ENCODE data around the gene KIAA1549. TPM values are rescaled to one million over a fixed set of nuclear protein-coding genes. Genes with fewer than 3 reads are reported as not detected.

The KIAA1549 gene
- total and polyA plus RNA-seq, 2 of the 8 experiments (the other 6 are each of a cell fraction or from before 2014, with no cell fraction given) = 6.5 to 17.3 TPM

DNA sequence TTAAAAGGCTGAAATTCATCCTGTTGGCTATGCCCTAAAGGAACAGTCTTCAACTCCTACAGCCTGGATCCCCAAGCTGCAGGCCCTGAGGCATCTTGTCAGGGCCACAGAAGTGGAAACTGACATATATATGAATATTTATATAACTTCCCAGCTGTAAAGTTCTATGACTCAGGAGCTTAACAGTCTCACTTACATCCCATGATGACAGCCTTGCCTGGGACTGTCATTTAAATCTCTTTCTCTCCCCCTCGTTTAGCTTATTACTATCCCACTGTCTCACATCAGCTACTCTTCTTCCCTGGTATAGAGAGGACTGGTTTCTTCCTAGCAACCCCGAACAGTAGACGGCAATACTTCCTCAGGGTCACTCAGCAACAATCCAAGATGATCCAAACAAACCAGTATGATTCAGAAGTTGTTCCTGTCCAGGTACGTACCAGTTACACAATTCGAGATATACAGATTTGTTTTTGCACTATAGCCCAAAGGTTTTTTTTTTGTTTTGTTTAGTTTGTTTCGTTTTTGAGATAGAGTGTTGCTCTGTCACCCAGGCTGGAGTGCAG is 22.7 kb downstream of the KIAA1549 start:
- no peak overlapping the region for H3K4me2 ChIP-seq (ENCODE audit: insufficient read depth in 1 of 2, low read depth in 2 of 2, low read length in 2 of 2)
- no peak overlapping the region for H2BK20ac ChIP-seq (ENCODE audit: low read length)
- no peaks in the 10 kb centered on the region for H3K23me2 ChIP-seq (ENCODE audit: low read depth, low read length)
- H3K23ac ChIP-seq (ENCODE audit: insufficient read length) = no peak overlapping the region
- H4K20me1 ChIP-seq (replicated peaks in 1 of 2; ENCODE audit: control insufficient read depth in 1 of 2, insufficient read depth in 2 of 2, low read length in 2 of 2) = peaks cover 4 to 8% of the 10 kb centered on the region in 2 experiments
- peaks cover 1 to 12% (median 10%) of the 10 kb centered on the region in 4 experiments for H3K4me1 ChIP-seq (replicated peaks in 1 of 4; ENCODE audit: control insufficient read depth in 3 of 4, insufficient read depth in 4 of 4, low read length in 3 of 4)
- H2BK15ac ChIP-seq (ENCODE audit: low read length) = no peak overlapping the region
- DNase-seq (ENCODE audit: low read depth in 1 of 2, low spot score in 2 of 2) (no peak), FAIRE-seq (no peak)
- H3K14ac ChIP-seq (ENCODE audit: insufficient read length) = no peak overlapping the region
- no peak overlapping the region for H3K4ac ChIP-seq (replicated peaks; ENCODE audit: insufficient read length, low read depth, low read length)
- H3K36me3 ChIP-seq (ENCODE audit: control insufficient read depth in 2 of 4, insufficient read depth in 4 of 4, low read length in 3 of 4) = no peaks in the 10 kb centered on the region
- H2BK5ac ChIP-seq (ENCODE audit: low read depth, low read length) = no peak overlapping the region
- CTCF ChIA-PET (ENCODE audit: partially characterized antibody) = no interaction called here
- WGBS, 2 experiments (ENCODE audit: extremely low coverage in 1 of 2, insufficient coverage in 1 of 2, insufficient read length in 1 of 2, insufficient replicate concordance in 2 of 2, low coverage in 1 of 2, low lambda C conversion rate in 2 of 2, missing lambda C conversion rate in 1 of 2) = 94% methylated on average over 6 of the region's 6 CpGs; no CpG with 5 or more reads in 1 of the 2 experiments
- TF ChIP-seq MAFK (IDR thresholded peaks at IDR 0.05; ENCODE audit: low read depth, low read length) (no peak), ZNF274 (IDR thresholded peaks at IDR 0.05; ENCODE audit: borderline replicate concordance, extremely low read depth, low read length) (no peak), KDM5A (IDR thresholded peaks at IDR 0.05; ENCODE audit: low read length) (no peak), KDM1A (IDR thresholded peaks at IDR 0.05; ENCODE audit: borderline replicate concordance, low read length) (no peak), HDAC6 (IDR thresholded peaks at IDR 0.05; ENCODE audit: low read depth, low read length) (no peak), RXRA (IDR thresholded peaks at IDR 0.05; ENCODE audit: insufficient read depth, low read depth, low read length) (no peak), BCL11A (IDR thresholded peaks at IDR 0.05; ENCODE audit: low read depth in 2 of 2, low read length in 2 of 2) (no peak), SIRT6 (IDR thresholded peaks at IDR 0.05; ENCODE audit: low read length) (no peak), SIX5 (IDR thresholded peaks at IDR 0.05; ENCODE audit: low read depth, low read length) (no peak)
- TF ChIP-seq, protein P1, sequence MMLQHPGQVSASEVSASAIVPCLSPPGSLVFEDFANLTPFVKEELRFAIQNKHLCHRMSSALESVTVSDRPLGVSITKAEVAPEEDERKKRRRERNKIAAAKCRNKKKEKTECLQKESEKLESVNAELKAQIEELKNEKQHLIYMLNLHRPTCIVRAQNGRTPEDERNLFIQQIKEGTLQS (IDR thresholded peaks at IDR 0.05; ENCODE audit: insufficient read depth, low read depth, low read length) = no peak
- H3K79me2 ChIP-seq (ENCODE audit: control insufficient read depth in 1 of 2, insufficient read depth in 2 of 2, low read length in 2 of 2) = peaks cover 8 to 64% of the 10 kb centered on the region in 2 experiments; a peak in 3 of 4 replicates
- no peak overlapping the region for H2AK5ac ChIP-seq (ENCODE audit: low read depth, low read length)
- no peaks in the 10 kb centered on the region for H3K9me3 ChIP-seq (ENCODE audit: insufficient read depth in 2 of 2, low read depth in 1 of 2, low read length in 1 of 2)
- no peak overlapping the region for H3K9ac ChIP-seq (replicated peaks in 1 of 4; ENCODE audit: extremely low read depth in 1 of 4, low read depth in 3 of 4, low read length in 3 of 4)
- no peak overlapping the region for H3K56ac ChIP-seq (replicated peaks; ENCODE audit: insufficient read length, low read depth, low read length)
- no peak overlapping the region for H2BK12ac ChIP-seq (ENCODE audit: low read depth, low read length)
- no peak overlapping the region for H4K91ac ChIP-seq (replicated peaks; ENCODE audit: insufficient read length, low read length)
- no peak overlapping the region for H2AFZ ChIP-seq (ENCODE audit: low read length)
- H3K79me1 ChIP-seq (ENCODE audit: low read depth, low read length) = peaks cover 15% of the 10 kb centered on the region
- H4K8ac ChIP-seq (ENCODE audit: extremely low read depth, insufficient read depth, low read length) = no peak overlapping the region
- no peak overlapping the region for H4K5ac ChIP-seq (ENCODE audit: insufficient read length, low read depth, low read length)
- POLR2A ChIA-PET (ENCODE audit: partially characterized antibody) = interaction anchor here (0.7 kb wide), 1 partner anchor 24 kb away, joined by 3 read pairs; no protein-coding TSS in a partner anchor
- no peak overlapping the region for H3K27ac ChIP-seq (ENCODE audit: low read depth, low read length)
- no peaks in the 10 kb centered on the region for H3K27me3 ChIP-seq (replicated peaks in 1 of 4; ENCODE audit: control insufficient read depth in 3 of 4, extremely low read depth in 1 of 4, insufficient read depth in 3 of 4, low read length in 3 of 4)
- no peak overlapping the region for H2BK120ac ChIP-seq (replicated peaks; ENCODE audit: low read depth, low read length)
- no peak overlapping the region for H3K4me3 ChIP-seq (ENCODE audit: extremely low read depth in 1 of 4, insufficient read depth in 2 of 4, low read depth in 3 of 4, low read length in 4 of 4)
- H3K18ac ChIP-seq (ENCODE audit: extremely low read depth, low read length) = no peak overlapping the region

Measured in H1 (cell line).